HepG2 (cell line): ENCODE data around the gene PSKH1. TPM values are rescaled to one million over a fixed set of nuclear protein-coding genes. Genes with fewer than 3 reads are reported as not detected.
A peak's percentile ranks its signal among the peaks of the same experiment; 100 is the strongest.

Experiments
- CEBPG ChIP-seq: IDR thresholded peaks from 2 replicates; pipeline ENCODE4 v1.6.1; 2016
- HIC2 ChIP-seq: sonication (generic); formaldehyde crosslinking; IDR thresholded peaks from 2 replicates; pipeline ENCODE4 v1.9.0; 2022; ENCODE audit warnings: low read depth, missing genetic modification reagents
- HNF1A ChIP-seq, 2 experiments: sonication (generic) in 1 of 2; formaldehyde crosslinking in 1 of 2; IDR thresholded peaks; 2 replicates each; pipeline versions ENCODE4 v1.4.0 to v1.6.1; 2016 to 2020; ENCODE audit warnings: borderline replicate concordance in 1 of 2, low read depth in 1 of 2, mild to moderate bottlenecking in 1 of 2, missing genetic modification reagents in 1 of 2
- KIAA2018 ChIP-seq: sonication (generic); formaldehyde crosslinking; IDR thresholded peaks from 2 replicates; pipeline ENCODE4 v1.5.0; 2020; ENCODE audit warnings: mild to moderate bottlenecking, missing genetic modification reagents, borderline replicate concordance
- MXD4 ChIP-seq: IDR thresholded peaks from 2 replicates; pipeline ENCODE4 v1.6.1; 2016; ENCODE audit warnings: mild to moderate bottlenecking, missing biosample characterization, missing genetic modification reagents
- ZFX ChIP-seq: sonication (generic); formaldehyde crosslinking; IDR thresholded peaks from 2 replicates; pipeline ENCODE4 v1.4.0; 2020; ENCODE audit warnings: mild to moderate bottlenecking, low read depth, missing genetic modification reagents, moderate library complexity
- ZNF383 ChIP-seq: sonication (generic); formaldehyde crosslinking; IDR thresholded peaks from 2 replicates; pipeline ENCODE4 v1.4.0; 2020; ENCODE audit warnings: missing genetic modification reagents, mild to moderate bottlenecking, borderline replicate concordance
- ZNF512B ChIP-seq: sonication (generic); formaldehyde crosslinking; IDR thresholded peaks from 2 replicates; pipeline ENCODE4 v1.5.1; 2020; ENCODE audit warnings: missing genetic modification reagents, mild to moderate bottlenecking, borderline replicate concordance
- ZNF674 ChIP-seq: sonication (generic); formaldehyde crosslinking; IDR thresholded peaks from 2 replicates; pipeline ENCODE4 v1.5.0; 2020; ENCODE audit warnings: low read depth, mild to moderate bottlenecking, missing genetic modification reagents
- polyA plus RNA-seq, 8 experiments: library from polyadenylated mRNA; depleted of rRNA in 3 of 8; stranded (reverse) in 7 of 8; unstranded in 1 of 8; fragments of >200 nt; fragmentation: Illumina TruSeq in 4 of 8; extraction: Trizol in 4 of 8; gene quantifications; 2 replicates each; pipeline versions ENCODE4 v1.2.1 to v1.2.3, GENCODE V29; 2011 to 2016; ENCODE audit warnings: low read depth in 4 of 8, missing spikeins in 1 of 8, mixed read lengths in 1 of 8; ENCODE audit not compliant: insufficient read depth in 1 of 8
- total RNA-seq, 5 experiments: library from RNA; depleted of rRNA; stranded (reverse); fragments of >200 nt; fragmentation: Illumina TruSeq; extraction: Trizol; gene quantifications; 2 replicates each; pipeline ENCODE4 v1.2.3, GENCODE V29; 2016; ENCODE audit warnings: low read depth in 1 of 5

The PSKH1 gene
- total and polyA plus RNA-seq, 2 of the 13 experiments (the other 11 are each of a cell fraction or from before 2014, with no cell fraction given) = 8.4 to 19.1 TPM

- TF ChIP-seq CEBPG (no peak), ZNF512B (CRISPR knock-in tag) (no peak), HNF1A (IDR thresholded peaks at IDR 0.05; ENCODE audit: low read depth) (no peak), HNF1A (CRISPR knock-in tag; IDR thresholded peaks at IDR 0.05; ENCODE audit: borderline replicate concordance) (peak; percentile 48), ZNF383 (CRISPR knock-in tag) (no peak), MXD4 (CRISPR knock-in tag) (0 out of 2 replicates have a peak, but pooled peaks have one; percentile 19), ZFX (CRISPR knock-in tag) (peak; percentile 98), KIAA2018 (CRISPR knock-in tag) (no peak), HIC2 (CRISPR knock-in tag) (peak; percentile 37; the same call in 1 of the 2 replicates), ZNF674 (CRISPR knock-in tag) (no peak; the same call in 1 of the 2 replicates)
These were observed at the start of gene PSKH1 (continued) for GRCh38 chr16:67892899-67893742.
